Measurements from ENCODE around the gene SHFL.

The SHFL gene

DNA sequence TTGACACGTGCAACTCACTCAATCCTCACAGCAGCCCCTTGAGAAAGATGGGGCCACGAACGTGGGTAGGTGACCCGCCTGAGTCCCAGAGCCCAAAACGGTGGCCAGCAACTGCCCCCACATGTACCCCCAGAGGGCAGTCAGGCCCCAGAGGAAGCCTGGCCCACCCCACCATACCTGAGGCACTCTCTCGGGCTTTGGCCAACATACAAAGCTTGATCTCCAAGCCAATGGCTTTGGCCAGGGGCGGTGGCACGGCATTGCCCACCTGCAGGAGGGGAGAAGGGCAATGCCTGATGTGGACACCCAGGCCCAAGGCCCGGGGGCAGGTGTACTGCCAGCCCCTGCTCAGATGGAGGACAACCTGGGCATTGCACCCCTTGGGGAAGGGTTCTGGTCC is 47.9 kb downstream of the SHFL start:
- DNase-seq (ENCODE audit: low read depth), result no peak

DNA sequence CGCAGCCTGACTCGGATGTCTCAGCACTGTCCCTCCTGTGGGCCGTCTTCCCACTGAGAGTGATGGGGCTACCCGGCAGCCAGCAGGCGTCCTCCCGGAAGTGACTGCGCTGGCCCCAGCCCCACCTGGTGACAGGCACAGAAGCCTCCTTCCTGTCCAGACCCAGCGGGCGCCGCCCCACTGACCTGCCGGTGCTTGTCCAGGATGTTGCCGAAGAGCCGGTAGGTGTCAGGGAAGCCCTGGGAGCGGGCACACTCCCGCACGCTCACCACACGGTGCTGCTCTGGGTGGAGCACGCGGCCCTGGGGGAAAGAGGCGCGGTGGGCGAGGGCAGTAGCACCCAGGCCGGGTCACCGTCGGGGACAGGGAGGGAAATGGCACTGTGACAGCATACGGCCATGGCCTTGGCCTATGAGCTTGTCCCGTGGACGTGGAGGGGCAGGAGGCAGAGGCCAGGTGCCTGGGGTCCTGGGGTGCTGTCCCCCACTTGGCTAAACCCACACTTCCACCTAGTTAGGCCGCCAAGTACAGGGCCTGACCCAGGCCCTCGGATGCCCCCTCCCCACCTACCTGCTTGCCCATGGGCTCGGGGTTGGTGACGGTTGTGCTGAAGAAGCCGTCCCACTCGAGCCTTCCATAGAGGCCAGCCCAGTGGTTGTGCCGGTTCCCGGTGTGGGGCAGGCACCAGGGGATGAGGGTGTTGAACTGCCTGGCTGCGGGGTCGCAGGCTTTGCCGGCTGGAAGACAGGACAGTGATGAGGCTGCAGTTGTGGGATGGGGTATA is 49.6 kb downstream of the SHFL start:
- DNase-seq (ENCODE audit: low read depth), result no peak

DNA sequence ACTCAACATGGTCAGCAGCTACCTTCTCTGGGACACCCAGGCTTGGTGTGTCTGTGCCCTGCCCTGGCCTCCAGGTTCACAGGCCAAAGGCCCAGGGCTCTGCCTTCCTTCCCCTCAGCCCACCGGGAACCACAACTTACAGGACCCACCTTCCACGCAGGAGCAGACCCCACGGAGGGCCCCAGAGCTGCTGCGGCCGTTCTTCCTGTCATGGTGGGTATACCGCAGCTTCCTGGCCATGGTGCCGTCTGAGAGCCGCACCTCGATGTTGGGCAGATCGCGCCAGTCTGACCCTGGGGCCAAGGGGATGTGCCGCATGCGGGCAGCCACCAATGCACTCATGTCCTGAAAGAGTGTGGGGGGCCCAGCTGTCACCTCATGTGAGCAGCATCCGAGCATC is 50.8 kb downstream of the SHFL start:
- DNase-seq (ENCODE audit: low read depth), result no peak

GRCh38 chr19:10137751-10138682 is 51.9 kb downstream of the SHFL start:
- DNase-seq (ENCODE audit: low read depth), result no peak

- no peak for DNase-seq (ENCODE audit: low read depth)
Measured at GRCh38 chr19:10138879-10139795, 53.0 kb downstream of the SHFL start.

DNA sequence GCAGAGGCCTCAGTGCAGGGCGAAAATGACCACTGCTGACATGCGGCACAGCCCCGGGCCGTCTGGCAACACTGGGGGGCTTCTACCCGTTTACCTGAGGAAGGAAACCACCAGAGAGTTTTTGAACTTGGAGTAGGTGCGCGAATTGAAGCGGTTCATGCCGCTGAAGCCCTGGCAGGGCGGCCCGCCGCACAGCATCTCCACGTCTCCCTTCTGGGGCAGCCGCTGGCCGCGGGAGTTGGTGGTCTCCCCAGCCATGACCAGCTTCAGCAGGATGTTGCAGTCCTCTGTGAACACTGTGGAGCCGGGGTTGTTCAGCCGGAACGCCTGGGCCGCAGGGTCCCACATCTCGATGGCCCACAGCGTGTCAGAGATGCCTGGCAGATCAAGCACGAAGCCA is 53.8 kb downstream of the SHFL start:
- no peak for DNase-seq (ENCODE audit: low read depth)

- DNase-seq (ENCODE audit: low read depth), result no peak
Measured at GRCh38 chr19:10141479-10141878, 55.4 kb downstream of the SHFL start.

DNA sequence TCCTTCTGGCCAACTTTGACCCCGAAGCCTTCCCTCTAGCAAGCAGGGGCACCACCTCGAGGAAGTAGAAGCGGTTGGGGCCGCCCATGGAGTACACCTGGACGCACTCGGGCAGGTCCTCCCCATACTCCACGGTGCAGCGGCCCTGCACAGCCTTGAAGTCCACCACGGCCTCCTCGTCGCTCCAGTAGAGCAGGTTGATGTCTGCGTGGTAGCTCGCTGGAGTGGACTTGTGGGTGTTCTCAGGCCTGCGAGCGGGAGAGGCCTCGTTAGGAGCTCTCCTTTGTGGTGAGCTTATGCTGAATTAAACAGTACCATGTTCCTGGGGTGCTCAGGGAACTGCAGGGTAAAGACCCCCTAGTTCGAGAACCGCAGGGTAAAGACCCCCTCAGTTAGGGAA is 55.9 kb downstream of the SHFL start:
- DNase-seq (ENCODE audit: low read depth), result no peak

All from fibroblast of gingiva (primary cell).